Measurements from ENCODE around the gene NFATC2.

Gene NFATC2

GRCh38 chr20:51369503-51369902 is 173.0 kb downstream of the NFATC2 start:
- DNase-seq: no peak

GRCh38 chr20:51368461-51369211 is 173.9 kb downstream of the NFATC2 start:
- DNase-seq: no peak

- no peak for DNase-seq
These were observed 176.2 kb downstream of the NFATC2 start for GRCh38 chr20:51366155-51366886.

- DNase-seq: no peak
These were observed 176.8 kb downstream of the NFATC2 start for GRCh38 chr20:51365670-51366069.

- no peak for DNase-seq
These were observed 178.7 kb downstream of the NFATC2 start for GRCh38 chr20:51363813-51364212.

- no peak for DNase-seq
These were observed 179.1 kb downstream of the NFATC2 start for GRCh38 chr20:51363378-51363777.

- no peak for DNase-seq
These were observed 180.3 kb downstream of the NFATC2 start for GRCh38 chr20:51362254-51362653.

GRCh38 chr20:51361258-51361657 is 181.3 kb downstream of the NFATC2 start:
- no peak for DNase-seq

GRCh38 chr20:51360451-51361201 is 181.9 kb downstream of the NFATC2 start:
- no peak for DNase-seq

- no peak for DNase-seq
These were observed 182.6 kb downstream of the NFATC2 start for GRCh38 chr20:51359947-51360346.

GRCh38 chr20:51359401-51359800 is 183.1 kb downstream of the NFATC2 start:
- no peak for DNase-seq

GRCh38 chr20:51358032-51358724 is 184.3 kb downstream of the NFATC2 start:
- DNase-seq: no peak

GRCh38 chr20:51357543-51357942 is 185.0 kb downstream of the NFATC2 start:
- no peak for DNase-seq

- DNase-seq: no peak
These were observed 185.6 kb downstream of the NFATC2 start for GRCh38 chr20:51356871-51357270.

- DNase-seq: peak; percentile 18
These were observed 187.7 kb downstream of the NFATC2 start for GRCh38 chr20:51354769-51355319.

GRCh38 chr20:51354191-51354768 is 188.2 kb downstream of the NFATC2 start:
- no peak for DNase-seq

GRCh38 chr20:51353491-51353890 is 189.0 kb downstream of the NFATC2 start:
- peak; percentile 43 for DNase-seq

- DNase-seq: no peak
These were observed 189.7 kb downstream of the NFATC2 start for GRCh38 chr20:51352791-51353190.

GRCh38 chr20:51350941-51351631 is 191.4 kb downstream of the NFATC2 start:
- DNase-seq: peak; percentile 10

- DNase-seq: no peak
These were observed 193.6 kb downstream of the NFATC2 start for GRCh38 chr20:51348876-51349275.

GRCh38 chr20:51347831-51348230 is 194.7 kb downstream of the NFATC2 start:
- DNase-seq: no peak
